ENCODE data around the gene TBC1D32. TPM values are rescaled to one million over a fixed set of nuclear protein-coding genes. Genes with fewer than 3 reads are reported as not detected.
"Not testable (repeated sequence)": the region's sequence is repeated elsewhere in the genome, so short reads cannot be mapped to it uniquely, and the experiment has no call there.

Gene TBC1D32
- total and polyA plus RNA-seq, 4 donors, result 1.2 to 31.7 (median 3.7) TPM

GRCh38 chr6:121314381-121315112 lies 19.7 kb downstream of the TBC1D32 start:
- 84 to 97% methylated on average over 6 of the region's 6 CpGs for WGBS, 2 donors
- no peaks in the 10 kb centered on the region for H3K27me3 ChIP-seq (ENCODE audit: control insufficient read depth in 3 of 3, insufficient read depth in 3 of 3, low read length in 2 of 3)
- no peak for TF ChIP-seq CTCF (IDR thresholded peaks at IDR 0.05; ENCODE audit: control extremely low read depth, extremely low read depth)
- no peak overlapping the region for H3K9ac ChIP-seq (ENCODE audit: insufficient read depth in 1 of 2, low read length in 2 of 2)
- no peaks in the 10 kb centered on the region for H3K4me1 ChIP-seq (ENCODE audit: control insufficient read depth in 5 of 5, insufficient read depth in 5 of 5, low read length in 5 of 5)
- peaks cover 0 to 8% (median 2%) of the 10 kb centered on the region in 4 donors for H3K36me3 ChIP-seq (ENCODE audit: control insufficient read depth in 4 of 4, insufficient read depth in 4 of 4, low read length in 4 of 4)
- DNase-seq (no peak), ATAC-seq (ENCODE audit: insufficient read depth, low FRiP score) (no peak)
- no peak overlapping the region for H3K4me3 ChIP-seq
- H3K9me3 ChIP-seq (ENCODE audit: control insufficient read depth in 4 of 4, insufficient read depth in 3 of 4, low read length in 3 of 4), result peaks cover 0 to 2% (median 0%) of the 10 kb centered on the region in 4 donors
- H3K27ac ChIP-seq (ENCODE audit: low read depth in 1 of 2, low read length in 1 of 2), result no peak overlapping the region

GRCh38 chr6:121311814-121312213 lies 22.5 kb downstream of the TBC1D32 start:
- H3K9ac ChIP-seq (ENCODE audit: insufficient read depth in 1 of 2, low read length in 2 of 2); H3K4me3 ChIP-seq; H3K4me1 ChIP-seq (ENCODE audit: control insufficient read depth in 5 of 5, insufficient read depth in 5 of 5, low read length in 5 of 5); DNase-seq; ATAC-seq (ENCODE audit: insufficient read depth, low FRiP score); H3K36me3 ChIP-seq (ENCODE audit: control insufficient read depth in 4 of 4, insufficient read depth in 4 of 4, low read length in 4 of 4); H3K27ac ChIP-seq (ENCODE audit: low read depth in 1 of 2, low read length in 1 of 2); H3K27me3 ChIP-seq (ENCODE audit: control insufficient read depth in 3 of 3, insufficient read depth in 3 of 3, low read length in 2 of 3); H3K9me3 ChIP-seq (ENCODE audit: control insufficient read depth in 4 of 4, insufficient read depth in 3 of 4, low read length in 3 of 4): not testable (repeated sequence)
- WGBS, 2 donors, result 97 to 100% methylated on average over 5 of the region's 5 CpGs

- WGBS, 2 donors, result 94 to 95% methylated on average over 1 of the region's 1 CpG
- Histone ChIP-seq H3K36me3 (ENCODE audit: control insufficient read depth in 4 of 4, insufficient read depth in 4 of 4, low read length in 4 of 4) (peaks cover 0 to 8% (median 0%) of the 10 kb centered on the region in 4 donors), H3K9ac (ENCODE audit: insufficient read depth in 1 of 2, low read length in 2 of 2) (no peak overlapping the region), H3K27me3 (ENCODE audit: control insufficient read depth in 3 of 3, insufficient read depth in 3 of 3, low read length in 2 of 3) (no peaks in the 10 kb centered on the region), H3K27ac (ENCODE audit: low read depth in 1 of 2, low read length in 1 of 2) (no peak overlapping the region), H3K4me1 (ENCODE audit: control insufficient read depth in 5 of 5, insufficient read depth in 5 of 5, low read length in 5 of 5) (no peaks in the 10 kb centered on the region), H3K4me3 (no peak overlapping the region), H3K9me3 (ENCODE audit: control insufficient read depth in 4 of 4, insufficient read depth in 3 of 4, low read length in 3 of 4) (peaks cover 0 to 2% (median 0%) of the 10 kb centered on the region in 4 donors)
- TF ChIP-seq CTCF (IDR thresholded peaks at IDR 0.05; ENCODE audit: control extremely low read depth, extremely low read depth), result no peak
- DNase-seq, result no peak
- ATAC-seq (ENCODE audit: insufficient read depth, low FRiP score), result no peak
These were observed 23.8 kb downstream of the TBC1D32 start for GRCh38 chr6:121310495-121310894.

GRCh38 chr6:121309768-121310469 lies 24.4 kb downstream of the TBC1D32 start:
- Histone ChIP-seq H3K27me3 (ENCODE audit: control insufficient read depth in 3 of 3, insufficient read depth in 3 of 3, low read length in 2 of 3) (no peaks in the 10 kb centered on the region), H3K9me3 (ENCODE audit: control insufficient read depth in 4 of 4, insufficient read depth in 3 of 4, low read length in 3 of 4) (peaks cover 0 to 2% (median 0%) of the 10 kb centered on the region in 4 donors), H3K4me3 (no peak overlapping the region), H3K9ac (ENCODE audit: insufficient read depth in 1 of 2, low read length in 2 of 2) (no peak overlapping the region), H3K4me1 (ENCODE audit: control insufficient read depth in 5 of 5, insufficient read depth in 5 of 5, low read length in 5 of 5) (no peaks in the 10 kb centered on the region), H3K36me3 (ENCODE audit: control insufficient read depth in 4 of 4, insufficient read depth in 4 of 4, low read length in 4 of 4) (peaks cover 0 to 8% (median 0%) of the 10 kb centered on the region in 4 donors), H3K27ac (ENCODE audit: low read depth in 1 of 2, low read length in 1 of 2) (no peak overlapping the region)
- WGBS, 2 donors, result 84 to 92% methylated on average over 4 of the region's 4 CpGs
- TF ChIP-seq CTCF (IDR thresholded peaks at IDR 0.05; ENCODE audit: control extremely low read depth, extremely low read depth), result no peak
- no peak for DNase-seq
- no peak for ATAC-seq (ENCODE audit: insufficient read depth, low FRiP score)

Data from lung (tissue), 12 donors.